K562 (cell line): ENCODE results near the gene PRR29. TPM values are rescaled to one million over a fixed set of nuclear protein-coding genes. Genes with fewer than 3 reads are reported as not detected.

Source experiments
- ASH1L ChIP-seq: fragments of 450-650 bp; IDR thresholded peaks from 2 replicates; pipeline ENCODE4 v1.6.1; 2018; ENCODE audit warnings: borderline replicate concordance, mild to moderate bottlenecking, low read depth; ENCODE audit not compliant: partially characterized antibody
- CBFA2T3 ChIP-seq: fragments of 450-650 bp; IDR thresholded peaks from 2 replicates; pipeline ENCODE4 v1.6.1; 2017
- CBX3 ChIP-seq, 2 experiments: IDR thresholded peaks; 1 replicate in 1 of 2; 2 replicates in 1 of 2; pipeline ENCODE4 v1.6.1; 2012; ENCODE audit warnings: inconsistent platforms in 2 of 2, low read length in 2 of 2, borderline replicate concordance in 1 of 2, control low read depth in 1 of 2
- EP400 ChIP-seq: fragments of 450-650 bp; IDR thresholded peaks from 2 replicates; pipeline ENCODE4 v1.6.1; 2017; ENCODE audit warnings: antibody characterized with exemption, mild to moderate bottlenecking, moderate library complexity
- FOXJ3 ChIP-seq: sonication (generic); formaldehyde crosslinking; IDR thresholded peaks from 2 replicates; pipeline ENCODE4 v1.4.0; 2020; ENCODE audit warnings: mild to moderate bottlenecking, missing genetic modification reagents
- GTF2F1 ChIP-seq: IDR thresholded peaks from 2 replicates; pipeline ENCODE4 v1.6.1; 2011; ENCODE audit warnings: low read depth, low read length, improper control_type of control experiment
- HIVEP1 ChIP-seq: fragments of 250-450 bp; sonication (Bioruptor Pico); IDR thresholded peaks from 2 replicates; pipeline ENCODE4 v1.4.0; 2020; ENCODE audit warnings: mild to moderate bottlenecking
- KDM2B ChIP-seq: fragments of 250-450 bp; sonication (Bioruptor Pico); IDR thresholded peaks from 2 replicates; pipeline ENCODE4 v1.8.0; 2021; ENCODE audit warnings: mild to moderate bottlenecking, moderate library complexity
- PHF8 ChIP-seq: fragments of 200-600 bp; sonication (generic); IDR thresholded peaks from 2 replicates; pipeline ENCODE4 v1.6.1; 2012; ENCODE audit warnings: mixed run types, mild to moderate bottlenecking, inconsistent platforms, low read length, moderate library complexity, borderline replicate concordance
- POLR3A ChIP-seq: IDR thresholded peaks from 2 replicates; pipeline ENCODE4 v1.6.1; 2011; ENCODE audit warnings: borderline replicate concordance, mild to moderate bottlenecking, moderate library complexity; ENCODE audit not compliant: insufficient read length, insufficient read depth; ENCODE audit errors: extremely low read depth
- SETDB1 ChIP-seq: IDR thresholded peaks from one replicate; pipeline ENCODE4 v1.6.1; 2012; ENCODE audit warnings: low read length, control low read depth, inconsistent platforms
- polyA plus RNA-seq, 8 experiments: library from polyadenylated mRNA; depleted of rRNA in 4 of 8; stranded (reverse) in 5 of 8; unstranded in 3 of 8; fragments of >200 nt; fragmentation: Nextera tagmentation in 2 of 8; fragmentation: Illumina TruSeq in 1 of 8; extraction: Ambion mirVana in 2 of 8; extraction: Trizol in 1 of 8; gene quantifications; 2 replicates each; pipeline versions ENCODE4 v1.2.1 to v1.2.3, GENCODE V29; 2011 to 2014; ENCODE audit warnings: inconsistent platforms in 1 of 8, missing spikeins in 1 of 8
- total RNA-seq, 7 experiments: library from RNA; depleted of rRNA in 6 of 7; stranded (reverse); fragments of >200 nt in 6 of 7; fragmentation: Illumina TruSeq in 2 of 7; extraction: Trizol in 2 of 7; gene quantifications; 2 replicates each; pipeline versions ENCODE4 v1.2.1 to v1.2.3, GENCODE V29; 2011 to 2021; ENCODE audit warnings: low replicate concordance in 1 of 7
- TF ChIP-seq, protein P1 (sequence below): fragments of 450-650 bp; IDR thresholded peaks from 2 replicates; pipeline ENCODE4 v1.6.1; 2018; ENCODE audit not compliant: partially characterized antibody

Gene PRR29
- total and polyA plus RNA-seq, 9 of the 15 experiments (the other 6 are each of a cell fraction or from before 2014, with no cell fraction given): 0.08 to 0.58 (median 0.15) TPM; not detected in 5

DNA sequence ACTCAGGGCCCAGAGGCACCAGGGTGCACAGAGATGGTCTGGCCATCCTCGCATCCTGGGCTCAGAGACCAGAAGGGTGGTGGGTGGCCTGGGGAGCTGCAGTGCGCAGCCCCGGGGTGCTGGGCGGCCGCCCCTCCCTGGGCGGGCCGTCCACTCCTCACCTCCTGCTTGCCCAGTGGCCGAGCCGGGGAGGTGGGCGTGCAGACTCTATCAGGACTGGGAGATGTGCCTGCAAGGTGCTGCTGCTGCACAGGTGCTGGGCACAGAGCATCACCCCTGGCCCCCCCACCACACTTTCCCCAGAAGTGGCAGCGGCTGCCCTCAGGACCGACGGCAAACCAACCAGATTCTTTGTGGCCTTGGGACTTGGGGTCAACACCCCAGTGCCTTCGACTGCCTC lies 25.4 kb upstream of the PRR29 start, which contains the start of gene SCN4A (continued):
- TF ChIP-seq, protein P1, sequence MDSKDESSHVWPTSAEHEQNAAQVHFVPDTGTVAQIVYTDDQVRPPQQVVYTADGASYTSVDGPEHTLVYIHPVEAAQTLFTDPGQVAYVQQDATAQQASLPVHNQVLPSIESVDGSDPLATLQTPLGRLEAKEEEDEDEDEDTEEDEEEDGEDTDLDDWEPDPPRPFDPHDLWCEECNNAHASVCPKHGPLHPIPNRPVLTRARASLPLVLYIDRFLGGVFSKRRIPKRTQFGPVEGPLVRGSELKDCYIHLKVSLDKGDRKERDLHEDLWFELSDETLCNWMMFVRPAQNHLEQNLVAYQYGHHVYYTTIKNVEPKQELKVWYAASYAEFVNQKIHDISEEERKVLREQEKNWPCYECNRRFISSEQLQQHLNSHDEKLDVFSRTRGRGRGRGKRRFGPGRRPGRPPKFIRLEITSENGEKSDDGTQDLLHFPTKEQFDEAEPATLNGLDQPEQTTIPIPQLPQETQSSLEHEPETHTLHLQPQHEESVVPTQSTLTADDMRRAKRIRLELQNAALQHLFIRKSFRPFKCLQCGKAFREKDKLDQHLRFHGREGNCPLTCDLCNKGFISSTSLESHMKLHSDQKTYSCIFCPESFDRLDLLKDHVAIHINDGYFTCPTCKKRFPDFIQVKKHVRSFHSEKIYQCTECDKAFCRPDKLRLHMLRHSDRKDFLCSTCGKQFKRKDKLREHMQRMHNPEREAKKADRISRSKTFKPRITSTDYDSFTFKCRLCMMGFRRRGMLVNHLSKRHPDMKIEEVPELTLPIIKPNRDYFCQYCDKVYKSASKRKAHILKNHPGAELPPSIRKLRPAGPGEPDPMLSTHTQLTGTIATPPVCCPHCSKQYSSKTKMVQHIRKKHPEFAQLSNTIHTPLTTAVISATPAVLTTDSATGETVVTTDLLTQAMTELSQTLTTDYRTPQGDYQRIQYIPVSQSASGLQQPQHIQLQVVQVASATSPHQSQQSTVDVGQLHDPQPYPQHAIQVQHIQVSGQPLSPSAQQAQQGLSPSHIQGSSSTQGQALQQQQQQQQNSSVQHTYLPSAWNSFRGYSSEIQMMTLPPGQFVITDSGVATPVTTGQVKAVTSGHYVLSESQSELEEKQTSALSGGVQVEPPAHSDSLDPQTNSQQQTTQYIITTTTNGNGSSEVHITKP: no peak
- no peak for TF ChIP-seq SETDB1
- no peak for TF ChIP-seq CBFA2T3
- TF ChIP-seq PHF8: no peak
- no peak for TF ChIP-seq EP400
- no peak for TF ChIP-seq HIVEP1 (CRISPR knock-in tag)
- no peak for TF ChIP-seq FOXJ3 (CRISPR knock-in tag)
- no peak for TF ChIP-seq CBX3 (IDR thresholded peaks at IDR 0.05; ENCODE audit: borderline replicate concordance in 1 of 2, low read length in 2 of 2)
- no peak for TF ChIP-seq GTF2F1
- TF ChIP-seq ASH1L: no peak
- no peak for TF ChIP-seq POLR3A
- TF ChIP-seq KDM2B (CRISPR knock-in tag): no peak
- TF ChIP-seq, all 486 proteins: peak for 0
